BJ (cell line): ENCODE results near the gene PTK6. TPM values are rescaled to one million over a fixed set of nuclear protein-coding genes. Genes with fewer than 3 reads are reported as not detected.

Source experiments
- CTCF ChIA-PET: fragments of 350-600 bp; formaldehyde crosslinking; extraction: SDS; loops from one replicate; lab custom pipeline; 2021; ENCODE audit warnings: antibody characterized with exemption, inconsistent platforms; lab: Yijun Ruan, JAX
- POLR2A ChIA-PET: fragments of 300-600 bp; sonication (Branson Sonifier 250); formaldehyde crosslinking; extraction: SDS; loops from one replicate; lab custom pipeline; 2021; ENCODE audit warnings: antibody characterized with exemption; lab: Charles Lee
- DNase-seq: peaks from one replicate; pipeline ENCODE4 v3.0.0-alpha.2; 2011; ENCODE audit warnings: low read depth
- H3K27me3 ChIP-seq: 2 replicates; pipeline ENCODE4 v1.6.0; 2011; ENCODE audit warnings: low read length; ENCODE audit not compliant: control insufficient read depth, insufficient read depth
- H3K36me3 ChIP-seq: 2 replicates; pipeline ENCODE4 v1.5.1; 2011; ENCODE audit warnings: low read length; ENCODE audit not compliant: control insufficient read depth, insufficient read depth
- H3K4me3 ChIP-seq: 2 replicates; pipeline ENCODE4 v1.5.1; 2011; ENCODE audit warnings: low read depth, mild to moderate bottlenecking, control low read depth, low read length
- polyA plus RNA-seq: library from polyadenylated mRNA; depleted of rRNA; stranded (reverse); fragments of >200 nt; gene quantifications from 2 replicates; pipeline ENCODE4 v1.2.3, GENCODE V29; 2011
- TF ChIP-seq, protein P1 (sequence below): IDR thresholded peaks from 2 replicates; pipeline ENCODE4 v1.5.1; 2011; ENCODE audit warnings: low read depth, mild to moderate bottlenecking, control low read depth, inconsistent platforms, low read length, moderate library complexity; ENCODE audit not compliant: insufficient read depth

The PTK6 gene
- polyA plus RNA-seq, 1 experiment: 0.05 TPM

DNA sequence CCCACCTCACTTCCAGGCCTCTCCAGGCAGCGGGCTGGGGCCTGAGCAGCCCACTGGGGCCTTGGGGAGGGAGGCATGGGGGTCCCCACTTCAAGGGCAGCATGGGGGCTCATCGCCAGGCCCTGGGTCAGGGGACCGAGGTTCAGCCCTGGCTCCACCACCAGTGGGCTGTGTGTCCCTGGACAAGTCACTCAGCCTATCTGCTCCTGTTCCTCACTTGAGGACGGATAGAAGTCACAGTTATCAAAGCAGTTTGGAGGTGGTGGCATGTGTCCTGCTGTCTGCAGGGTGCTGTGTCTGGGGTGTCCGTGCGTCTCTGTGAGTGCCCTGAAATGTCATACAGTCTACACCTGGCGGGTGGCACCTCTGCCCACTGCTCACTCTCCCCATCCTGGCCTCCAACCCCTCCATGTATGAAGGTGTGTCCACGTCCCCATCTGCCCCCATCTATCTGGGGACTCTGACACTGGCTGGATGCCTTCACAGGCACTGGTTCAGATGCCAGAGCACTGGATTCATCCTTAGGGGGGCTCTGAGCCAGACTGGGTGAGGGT is 41.9 kb downstream of the PTK6 start:
- TF ChIP-seq, protein P1, sequence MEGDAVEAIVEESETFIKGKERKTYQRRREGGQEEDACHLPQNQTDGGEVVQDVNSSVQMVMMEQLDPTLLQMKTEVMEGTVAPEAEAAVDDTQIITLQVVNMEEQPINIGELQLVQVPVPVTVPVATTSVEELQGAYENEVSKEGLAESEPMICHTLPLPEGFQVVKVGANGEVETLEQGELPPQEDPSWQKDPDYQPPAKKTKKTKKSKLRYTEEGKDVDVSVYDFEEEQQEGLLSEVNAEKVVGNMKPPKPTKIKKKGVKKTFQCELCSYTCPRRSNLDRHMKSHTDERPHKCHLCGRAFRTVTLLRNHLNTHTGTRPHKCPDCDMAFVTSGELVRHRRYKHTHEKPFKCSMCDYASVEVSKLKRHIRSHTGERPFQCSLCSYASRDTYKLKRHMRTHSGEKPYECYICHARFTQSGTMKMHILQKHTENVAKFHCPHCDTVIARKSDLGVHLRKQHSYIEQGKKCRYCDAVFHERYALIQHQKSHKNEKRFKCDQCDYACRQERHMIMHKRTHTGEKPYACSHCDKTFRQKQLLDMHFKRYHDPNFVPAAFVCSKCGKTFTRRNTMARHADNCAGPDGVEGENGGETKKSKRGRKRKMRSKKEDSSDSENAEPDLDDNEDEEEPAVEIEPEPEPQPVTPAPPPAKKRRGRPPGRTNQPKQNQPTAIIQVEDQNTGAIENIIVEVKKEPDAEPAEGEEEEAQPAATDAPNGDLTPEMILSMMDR: no peak
- H3K27me3 ChIP-seq: peaks cover 3% of the 10 kb centered on the region
- POLR2A ChIA-PET: no interaction called here
- CTCF ChIA-PET: interaction anchor here (0.6 to 2.6 kb wide), 12 partner anchors 10 to 626 kb away, joined by 3 to 19 read pairs (median 6); partner anchors contain the start of genes PPDPF and PTK6
- H3K36me3 ChIP-seq: no peaks in the 10 kb centered on the region; the same call in 1 of the 2 replicates
- no peak for DNase-seq
- no peak overlapping the region for H3K4me3 ChIP-seq

DNA sequence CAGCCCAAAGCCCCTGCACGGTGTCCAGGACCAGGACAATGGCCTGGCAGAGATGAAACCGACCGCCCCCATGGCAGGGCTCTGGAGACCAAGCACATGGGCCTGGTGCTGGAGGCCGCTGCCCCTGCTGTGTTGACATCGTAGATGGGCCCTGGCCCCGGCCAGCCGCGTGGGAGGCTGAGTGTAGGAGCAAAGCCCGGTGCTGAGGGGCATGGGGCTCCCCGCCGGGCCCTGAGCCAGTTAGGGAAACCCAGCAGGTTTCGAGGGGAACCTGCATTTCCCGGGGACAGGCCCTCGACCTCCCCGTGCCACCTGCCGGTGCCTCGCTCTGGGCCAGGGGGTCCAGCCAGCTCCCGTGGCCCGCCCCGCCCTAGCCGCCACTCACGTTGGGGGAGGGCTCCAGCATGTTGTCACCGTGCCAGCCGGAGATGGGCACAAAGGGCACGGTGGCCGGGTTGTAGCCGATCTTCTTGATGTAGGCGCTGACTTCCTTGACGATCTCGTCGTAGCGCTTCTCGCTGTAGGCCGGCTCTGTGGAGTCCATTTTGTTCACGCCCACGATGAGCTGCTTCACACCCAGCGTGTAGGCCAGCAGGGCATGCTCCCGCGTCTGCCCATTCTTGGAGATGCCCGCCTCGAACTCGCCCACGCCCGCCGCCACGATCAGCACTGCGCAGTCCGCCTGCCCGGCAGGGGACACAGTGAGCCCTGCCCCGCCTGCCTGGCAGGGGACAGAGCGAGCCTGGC is 42.6 kb downstream of the PTK6 start:
- peaks cover 3% of the 10 kb centered on the region for H3K27me3 ChIP-seq
- ChIA-PET POLR2A (no interaction called here), CTCF (interaction anchor here (0.8 to 1.1 kb wide), 2 partner anchors 11 to 479 kb away, joined by 3 read pairs; no protein-coding TSS in a partner anchor)

DNA sequence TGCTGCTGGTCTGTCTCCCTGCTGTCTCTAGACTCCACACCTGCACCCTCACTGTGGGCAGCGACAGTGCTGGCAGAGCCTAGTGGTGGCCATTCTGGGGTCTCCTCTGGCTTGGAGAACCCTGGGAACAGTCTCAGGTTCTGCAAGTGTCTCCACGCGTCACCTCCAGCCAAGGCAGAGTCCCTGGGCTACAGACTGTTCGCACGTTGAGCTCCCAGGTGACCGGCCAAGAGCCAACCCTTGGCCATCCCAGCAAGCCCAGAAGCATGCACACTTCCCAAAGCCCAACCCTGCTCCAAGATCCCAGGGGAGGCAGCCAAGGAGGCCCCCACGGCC is 43.1 kb downstream of the PTK6 start:
- H3K36me3 ChIP-seq: no peaks in the 10 kb centered on the region; the same call in 1 of the 2 replicates
- CTCF ChIA-PET: interaction anchor here (0.7 to 1.1 kb wide), 2 partner anchors 10 to 480 kb away, joined by 3 read pairs; no protein-coding TSS in a partner anchor
- TF ChIP-seq, protein P1: no peak
- POLR2A ChIA-PET: no interaction called here
- DNase-seq: no peak
- H3K4me3 ChIP-seq: no peak overlapping the region
- H3K27me3 ChIP-seq: peaks cover 1% of the 10 kb centered on the region; the same call in 1 of the 2 replicates

More for the DNA sequence above, 42.6 kb downstream of the PTK6 start:
- Histone ChIP-seq H3K4me3 (no peak overlapping the region), H3K36me3 (no peaks in the 10 kb centered on the region; the same call in 1 of the 2 replicates)
- DNase-seq: no peak
- TF ChIP-seq, protein P1: no peak

DNA sequence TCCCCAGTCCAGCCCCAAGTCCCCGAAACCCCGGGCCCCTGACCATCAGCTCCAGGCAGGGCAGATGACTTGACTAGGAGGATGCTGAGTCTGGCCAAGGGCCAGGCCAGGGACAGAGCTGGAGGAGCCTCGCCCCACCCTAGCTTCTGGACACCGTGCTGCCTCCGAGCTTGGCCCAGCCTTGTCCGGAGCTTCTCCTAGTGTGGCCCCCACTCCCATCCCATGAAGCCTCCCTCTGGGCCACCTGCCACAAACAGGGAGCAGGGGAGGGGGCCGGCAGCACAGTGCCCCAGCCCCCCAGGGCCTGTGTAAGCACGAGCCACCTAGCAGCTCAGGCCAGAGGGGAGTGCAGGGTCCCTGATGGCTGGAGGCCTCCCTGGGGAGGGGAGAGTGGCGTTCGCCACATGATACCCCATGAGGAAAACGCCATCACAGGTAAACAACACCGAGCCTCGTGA is 43.6 kb downstream of the PTK6 start:
- Histone ChIP-seq H3K36me3 (no peaks in the 10 kb centered on the region; the same call in 1 of the 2 replicates), H3K27me3 (peaks cover 1% of the 10 kb centered on the region; the same call in 1 of the 2 replicates), H3K4me3 (no peak overlapping the region)
- DNase-seq: no peak
- TF ChIP-seq, protein P1: no peak
- ChIA-PET POLR2A (no interaction called here), CTCF (interaction anchor here (0.7 to 1.1 kb wide), 2 partner anchors 10 to 480 kb away, joined by 3 read pairs; no protein-coding TSS in a partner anchor)

DNA sequence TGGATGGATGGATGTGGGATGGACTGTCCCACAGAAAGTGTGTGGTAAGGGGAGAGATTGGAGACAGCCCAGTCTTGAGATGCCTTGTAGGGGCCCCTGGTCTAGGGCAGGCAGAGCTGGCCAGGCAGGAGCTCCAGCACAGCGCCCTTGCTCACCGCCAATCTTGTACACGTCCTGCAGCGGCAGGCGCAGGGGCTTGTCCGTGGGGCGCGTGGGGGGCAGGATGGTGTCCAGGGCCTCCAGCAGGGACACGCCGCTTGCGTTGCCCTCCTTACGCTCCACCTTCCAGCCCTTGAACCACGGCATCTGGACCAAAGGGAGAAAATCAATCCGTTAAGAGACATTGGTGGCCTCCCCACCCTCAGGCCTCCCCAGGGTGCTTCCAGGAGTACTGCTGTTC is 44.2 kb downstream of the PTK6 start:
- ChIA-PET CTCF (no interaction called here), POLR2A (no interaction called here)
- H3K36me3 ChIP-seq: no peaks in the 10 kb centered on the region; the same call in 1 of the 2 replicates
- peaks cover 1% of the 10 kb centered on the region; the same call in 1 of the 2 replicates for H3K27me3 ChIP-seq
- TF ChIP-seq, protein P1: no peak
- H3K4me3 ChIP-seq: no peak overlapping the region
- DNase-seq: no peak
